GM10847 (cell line): ENCODE results near the gene PLEKHA7.

Source experiments
- POLR2A ChIP-seq: IDR thresholded peaks from 2 replicates; pipeline ENCODE4 v1.6.1; 2011; ENCODE audit not compliant: insufficient read length; ENCODE audit errors: extremely low read depth

Gene PLEKHA7

DNA sequence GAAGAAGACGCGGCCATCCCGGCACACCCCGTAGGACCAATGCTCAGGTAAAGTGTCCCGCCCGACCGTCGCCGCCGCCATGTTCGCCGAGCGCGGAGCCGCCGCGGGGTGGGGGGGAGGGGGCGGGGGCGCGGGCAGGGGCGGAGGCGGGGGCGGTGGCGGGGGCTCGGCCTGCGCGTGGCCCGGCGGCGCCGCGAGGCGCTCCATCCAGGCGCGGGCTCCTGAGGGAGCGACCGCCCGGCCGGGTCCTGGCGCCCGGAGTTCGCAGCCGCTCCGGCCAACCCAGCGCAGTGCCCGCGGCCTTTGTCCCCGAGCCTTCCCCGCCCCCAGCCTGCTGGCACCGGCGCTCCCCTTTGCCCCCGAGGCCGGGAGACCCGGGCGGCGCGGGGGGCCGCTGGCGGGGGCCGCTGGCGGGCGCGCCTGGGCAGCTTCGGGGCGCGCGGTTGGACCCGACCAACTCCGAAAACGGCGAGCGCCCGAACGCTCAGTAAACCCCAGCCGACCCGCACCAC is at the start of gene PLEKHA7:
PLEKHA7 (minus strand) TSS at position 94 of the 512 bp plus-strand sequence; CDS start at position 81, 13 bp downstream.
- TF ChIP-seq POLR2A = no peak

DNA sequence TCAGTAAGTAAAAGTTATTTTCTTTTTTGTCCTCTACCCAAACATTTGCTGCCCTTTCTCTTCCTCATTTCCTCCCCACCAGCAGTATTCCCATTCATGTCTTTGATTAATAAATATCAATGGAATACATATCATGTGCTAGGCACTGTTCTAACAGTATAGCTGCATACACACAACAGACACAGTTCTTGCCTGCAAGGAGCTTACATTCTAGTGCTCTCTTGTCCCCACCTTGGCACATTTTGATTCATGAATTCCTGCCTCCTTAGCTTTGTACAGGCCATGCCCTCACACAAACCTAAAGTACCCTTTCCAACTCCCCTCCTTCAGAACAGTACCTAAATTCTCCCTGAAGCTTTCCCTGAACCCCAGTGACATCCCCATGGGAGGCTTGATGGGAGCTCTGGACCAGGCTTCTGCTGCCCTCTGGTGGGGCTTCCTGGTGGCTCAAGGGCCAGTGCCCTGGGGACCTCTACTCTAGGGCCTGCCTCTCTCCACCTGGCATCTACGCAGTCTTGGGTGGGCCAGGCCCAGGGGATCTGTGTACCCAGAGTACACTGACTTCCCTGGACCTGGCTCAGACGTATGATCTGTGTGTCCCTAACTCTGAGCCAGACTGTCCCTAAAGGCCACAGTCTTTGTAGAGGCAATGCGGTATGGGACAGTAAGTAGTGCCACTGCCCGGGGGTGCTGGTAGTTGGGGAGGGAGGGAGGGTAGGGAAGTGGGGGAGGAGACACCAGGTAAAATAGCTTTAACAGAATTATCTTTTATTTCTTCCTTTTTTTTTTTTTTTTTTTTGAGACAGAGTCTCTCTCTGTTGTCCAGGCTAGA is 49.2 kb upstream of the PLEKHA7 start:
- TF ChIP-seq POLR2A = no peak

DNA sequence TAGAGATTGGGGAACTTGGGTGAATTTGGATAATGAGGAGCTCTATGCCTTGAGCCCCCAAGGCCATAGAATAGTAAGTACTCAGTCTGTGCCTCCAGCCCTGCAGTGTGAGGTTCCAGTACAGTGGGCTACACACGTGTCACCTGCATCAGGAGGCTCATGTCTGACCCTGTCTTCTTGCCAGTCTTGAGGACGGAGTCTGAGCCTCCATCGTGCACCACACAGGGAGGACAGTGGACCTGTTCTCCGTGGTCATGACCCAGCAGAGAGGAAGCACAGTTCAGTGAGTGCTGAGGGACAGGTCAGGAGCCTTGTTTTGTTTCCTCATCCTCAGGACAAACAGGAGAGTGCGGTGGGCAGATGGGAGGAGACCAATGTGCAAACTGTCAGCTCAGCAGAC is 32.5 kb upstream of the PLEKHA7 start:
- TF ChIP-seq POLR2A = no peak

- TF ChIP-seq POLR2A = no peak
Observed at GRCh38 chr11:17036666-17037658, 22.7 kb upstream of the PLEKHA7 start.

DNA sequence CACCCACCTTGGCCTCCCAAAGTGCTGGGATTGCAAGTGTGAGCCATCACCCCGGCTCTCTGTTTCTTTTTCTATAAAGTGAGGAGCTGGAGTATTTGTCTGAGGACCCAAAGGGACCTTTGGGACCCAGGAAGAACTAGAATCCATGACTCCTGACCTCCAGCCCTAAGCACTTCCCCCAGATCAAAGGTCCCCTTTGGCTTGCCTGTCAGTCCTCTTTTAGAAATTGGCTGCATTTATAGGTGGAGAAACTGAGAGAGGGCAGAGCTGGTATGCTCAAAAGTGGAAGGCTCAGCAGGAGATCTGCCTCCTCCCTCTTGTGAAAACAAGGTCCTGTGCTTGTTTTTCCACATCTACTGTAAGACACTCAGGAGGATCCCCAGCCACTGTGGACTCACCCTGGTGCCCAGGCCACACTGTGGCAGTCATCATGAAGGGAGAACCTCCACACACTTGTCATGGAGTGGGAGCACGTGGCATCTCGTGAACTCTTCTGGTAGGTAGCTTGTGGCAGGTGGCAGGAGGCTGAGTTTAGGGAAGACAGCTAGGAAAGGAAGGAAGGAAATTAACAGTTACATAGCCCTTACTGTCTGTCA is 12.4 kb upstream of the PLEKHA7 start:
- no peak for TF ChIP-seq POLR2A

DNA sequence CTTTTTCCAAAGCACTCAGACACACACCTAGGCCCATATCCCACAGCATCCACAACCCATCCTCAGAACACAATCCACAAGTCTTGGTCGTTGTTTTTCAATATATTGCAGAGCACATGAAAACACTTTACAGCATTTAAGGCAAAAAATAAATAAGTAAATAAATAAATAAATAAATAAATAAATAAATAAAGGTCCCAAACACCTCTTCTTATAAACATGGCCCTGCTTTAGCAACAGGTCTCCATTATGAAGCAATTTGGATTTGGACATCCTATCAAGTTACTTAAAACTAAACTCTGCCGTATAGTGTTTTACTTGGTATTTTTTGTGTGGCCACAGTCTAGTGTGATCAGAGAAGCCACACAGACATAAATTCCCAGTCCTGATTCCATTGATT is 10.7 kb upstream of the PLEKHA7 start:
- no peak for TF ChIP-seq POLR2A

- no peak for TF ChIP-seq POLR2A
Observed at GRCh38 chr11:17021511-17021910, 7.3 kb upstream of the PLEKHA7 start.

DNA sequence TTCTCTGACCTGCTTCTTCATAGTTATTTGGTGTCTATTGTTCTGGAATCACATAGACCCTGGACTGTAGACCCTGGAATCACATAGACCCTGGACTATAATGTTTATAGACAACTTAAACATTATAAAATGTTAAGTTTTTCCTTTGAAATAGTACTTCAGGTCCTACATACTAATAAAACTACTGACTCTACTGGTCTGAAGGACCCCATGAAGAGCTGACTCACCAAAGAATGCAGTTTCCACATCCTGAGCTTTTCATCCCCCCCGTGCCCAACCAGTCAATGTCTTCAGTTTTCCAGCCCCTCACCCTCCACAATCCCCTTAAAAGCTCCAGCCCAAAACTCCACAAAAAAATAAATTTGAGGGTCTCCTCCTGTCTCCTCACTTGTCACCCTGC is 6.6 kb upstream of the PLEKHA7 start:
- TF ChIP-seq POLR2A = no peak

- TF ChIP-seq POLR2A = no peak
Observed at GRCh38 chr11:17019232-17019631, 5.0 kb upstream of the PLEKHA7 start.

- TF ChIP-seq POLR2A = no peak
Observed at GRCh38 chr11:17015627-17016126, 1.5 kb upstream of the PLEKHA7 start.

DNA sequence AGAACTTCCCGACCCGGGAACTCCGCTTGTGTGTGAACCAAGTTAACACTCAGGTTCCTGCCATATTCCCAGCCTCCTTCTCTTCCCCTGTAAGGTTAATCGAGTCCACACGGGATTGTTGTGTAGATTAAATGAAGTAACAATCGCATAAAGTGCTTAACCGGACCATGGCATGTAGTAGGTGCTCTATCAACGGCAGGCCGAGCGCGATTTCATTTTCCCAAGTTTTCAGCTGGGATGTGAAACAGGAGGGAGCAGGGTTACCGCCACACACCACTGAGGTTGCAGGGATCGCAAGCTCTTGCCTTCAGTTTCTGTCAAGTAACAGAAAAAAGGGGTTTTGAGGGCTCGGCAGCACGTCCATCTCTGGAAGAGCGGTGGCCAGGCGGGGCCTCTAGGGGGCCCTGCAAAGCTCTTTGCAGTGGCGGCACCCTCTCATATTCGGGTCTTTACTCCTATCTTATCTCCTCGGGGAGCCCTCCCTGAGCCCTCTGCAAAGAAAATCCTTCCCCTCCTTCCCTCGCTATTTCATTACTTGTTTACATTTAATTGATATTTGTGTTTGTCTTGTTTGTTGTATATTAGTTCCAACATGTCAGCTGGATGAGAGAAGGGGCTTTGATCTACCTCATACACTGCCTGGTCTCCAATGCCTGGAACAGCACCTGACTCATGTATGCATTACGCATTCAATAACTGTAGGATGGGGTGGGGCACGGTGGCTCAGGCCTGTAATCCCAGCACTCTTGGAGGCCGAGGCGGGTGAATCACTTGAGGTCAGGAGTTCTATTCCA is 816 bp upstream of the PLEKHA7 start:
- no peak for TF ChIP-seq POLR2A

- TF ChIP-seq POLR2A = no peak
Observed at GRCh38 chr11:17013548-17014320, 480 bp downstream of the PLEKHA7 start.

DNA sequence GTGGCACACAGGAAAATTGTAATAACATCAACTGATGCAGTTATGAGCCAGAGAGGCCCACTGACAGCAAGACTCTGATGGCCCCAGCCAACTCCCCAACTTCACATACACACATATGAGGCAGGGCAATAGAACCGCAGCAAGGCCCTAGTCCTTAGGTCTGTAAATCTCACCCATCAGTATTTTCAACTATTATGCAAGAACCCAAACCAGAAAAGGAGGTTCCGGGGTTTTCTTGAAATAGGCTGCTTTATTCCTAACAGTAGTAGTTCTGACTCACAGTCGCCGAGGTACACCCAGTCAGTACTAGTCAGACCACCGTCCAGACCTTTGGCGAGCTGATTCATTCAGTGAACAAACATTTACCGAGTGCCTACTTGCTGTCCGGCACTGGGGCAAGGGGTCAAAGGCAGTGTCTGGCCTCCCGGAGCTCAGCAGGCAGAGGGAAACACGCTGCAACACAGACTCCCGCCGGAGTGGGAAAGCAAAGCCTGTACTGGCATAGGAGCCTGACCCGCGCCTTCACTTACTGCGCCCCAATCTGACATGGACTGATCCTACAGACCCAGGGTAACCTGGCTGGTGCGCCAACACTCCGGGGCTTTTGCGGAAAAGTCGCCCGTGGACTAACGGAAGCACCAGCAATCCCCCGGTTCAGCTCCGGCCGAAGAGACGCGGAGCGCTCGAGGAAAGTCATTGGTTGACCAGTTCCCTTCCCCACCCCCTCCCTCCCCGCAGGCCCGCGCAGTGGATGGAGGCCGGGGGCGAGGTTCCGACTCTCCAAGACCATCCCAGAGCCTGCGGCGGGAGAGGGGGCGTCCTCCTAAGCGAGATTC is 1.3 kb downstream of the PLEKHA7 start:
- no peak for TF ChIP-seq POLR2A
